Activated CD4-positive, alpha-beta T cell treated with anti-CD3 and anti-CD28 coated beads, Interleukin-2, Interleukin-6, amounts not matched to agents 100 ng/mL and 50 ng/mL, durations not matched to agents 16 hours and 8 hours (primary cell): ENCODE results near the gene CTSL.
"Not testable (repeated sequence)": the region's sequence is repeated elsewhere in the genome, so short reads cannot be mapped to it uniquely, and the experiment has no call there.

Experiments
- DNase-seq: peaks from one replicate; pipeline ENCODE4 v3.0.0-alpha.2; 2020

Gene CTSL

DNA sequence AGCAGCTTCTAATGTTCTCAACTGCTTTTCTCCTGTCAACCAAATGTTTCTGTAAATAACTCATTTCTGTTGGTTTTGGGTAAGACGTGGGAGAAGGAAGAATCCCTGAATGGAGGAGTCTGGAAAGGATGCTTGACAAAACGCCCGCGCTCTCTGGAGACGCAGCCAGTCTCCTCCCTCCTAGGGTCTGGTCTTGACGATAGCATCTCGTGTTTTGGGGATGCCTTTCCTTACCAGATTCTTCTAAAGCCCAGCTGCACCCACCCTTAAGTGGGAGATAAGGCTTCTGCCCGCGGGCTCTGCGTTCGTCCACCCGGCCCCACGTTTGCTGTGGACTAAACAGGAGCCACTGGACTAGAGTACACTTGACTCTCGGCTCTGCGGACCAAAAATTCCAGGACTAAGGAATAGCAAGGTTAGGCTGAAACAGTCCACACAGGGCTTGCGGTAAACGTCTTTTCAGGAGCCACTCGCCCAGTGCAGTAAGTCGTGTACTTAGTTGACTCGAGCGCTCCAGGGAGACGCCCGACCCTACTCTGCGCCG is 491 bp upstream of the CTSL start:
- no peak for DNase-seq

DNA sequence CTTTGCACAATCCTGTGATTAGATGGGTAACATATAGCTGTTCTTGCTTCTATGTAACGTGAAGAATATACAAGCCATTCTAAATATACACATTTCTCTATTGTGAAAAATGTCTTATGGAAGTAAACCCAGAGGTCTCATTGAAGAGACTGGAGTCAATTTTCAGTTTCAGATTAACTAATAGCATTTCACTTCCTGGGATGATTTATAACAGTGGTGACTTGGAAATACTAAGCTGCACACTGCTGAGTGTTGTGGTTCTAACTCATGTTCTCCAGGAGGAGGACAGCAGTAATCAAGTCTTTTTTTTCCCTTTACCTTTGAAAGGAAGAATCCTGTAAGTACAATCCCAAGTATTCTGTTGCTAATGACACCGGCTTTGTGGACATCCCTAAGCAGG is 3.3 kb downstream of the CTSL start:
- DNase-seq: no peak

DNA sequence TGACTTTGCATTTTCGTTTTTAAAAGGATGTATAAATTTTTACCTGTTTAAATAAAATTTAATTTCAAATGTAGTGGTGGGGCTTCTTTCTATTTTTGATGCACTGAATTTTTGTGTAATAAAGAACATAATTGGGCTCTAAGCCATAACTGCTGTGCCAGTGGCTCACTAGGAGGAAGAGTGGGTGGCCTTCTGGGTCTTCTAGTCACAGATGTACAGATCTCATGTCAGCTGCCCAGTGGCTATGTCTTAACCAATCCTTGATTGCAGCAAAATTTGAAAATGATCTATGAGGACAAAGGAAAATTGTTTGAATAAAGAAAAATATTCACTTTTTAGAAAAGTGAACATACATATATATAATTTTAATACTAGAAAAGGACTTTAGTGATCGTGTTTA is 5.4 kb downstream of the CTSL start:
- DNase-seq: no peak

DNA sequence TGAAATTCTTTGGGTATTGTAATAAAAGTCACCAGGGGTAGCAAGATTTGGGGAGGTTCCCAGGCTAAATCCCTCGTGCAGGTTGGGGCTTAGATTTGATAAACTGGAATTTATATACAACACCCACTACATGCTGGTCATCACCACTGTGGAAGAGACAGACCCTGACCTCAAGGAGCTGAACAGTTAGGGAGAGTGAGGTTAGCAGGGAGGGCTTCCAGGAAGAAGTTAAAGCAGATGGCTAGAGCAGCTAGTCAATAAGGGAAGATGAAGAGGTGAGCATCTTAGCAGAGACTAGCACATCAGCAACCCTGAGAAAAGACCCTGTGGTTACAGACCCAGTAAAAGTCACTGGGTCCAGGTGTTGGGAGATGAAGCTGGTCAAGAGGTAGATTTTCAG is 6.4 kb downstream of the CTSL start:
- DNase-seq: no peak

DNA sequence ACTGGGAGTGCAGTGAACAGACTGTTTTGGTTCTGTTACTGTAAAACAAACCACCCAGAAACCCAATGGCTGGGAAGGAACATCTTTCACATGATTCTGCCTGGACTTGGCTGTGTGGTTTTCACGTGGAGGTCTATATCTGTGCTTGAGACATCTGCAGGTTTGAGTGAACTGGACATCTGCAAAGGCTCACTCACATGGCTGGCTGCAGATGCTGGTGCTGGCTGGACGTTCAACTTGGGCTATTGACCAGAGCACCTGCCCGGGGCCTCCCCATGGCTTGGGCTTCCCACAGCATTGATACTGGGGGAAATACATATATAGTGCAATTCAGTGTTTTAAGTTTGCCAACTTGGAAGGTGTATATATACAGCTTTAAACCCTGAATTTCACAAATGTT is 6.8 kb downstream of the CTSL start:
- no peak for DNase-seq

DNA sequence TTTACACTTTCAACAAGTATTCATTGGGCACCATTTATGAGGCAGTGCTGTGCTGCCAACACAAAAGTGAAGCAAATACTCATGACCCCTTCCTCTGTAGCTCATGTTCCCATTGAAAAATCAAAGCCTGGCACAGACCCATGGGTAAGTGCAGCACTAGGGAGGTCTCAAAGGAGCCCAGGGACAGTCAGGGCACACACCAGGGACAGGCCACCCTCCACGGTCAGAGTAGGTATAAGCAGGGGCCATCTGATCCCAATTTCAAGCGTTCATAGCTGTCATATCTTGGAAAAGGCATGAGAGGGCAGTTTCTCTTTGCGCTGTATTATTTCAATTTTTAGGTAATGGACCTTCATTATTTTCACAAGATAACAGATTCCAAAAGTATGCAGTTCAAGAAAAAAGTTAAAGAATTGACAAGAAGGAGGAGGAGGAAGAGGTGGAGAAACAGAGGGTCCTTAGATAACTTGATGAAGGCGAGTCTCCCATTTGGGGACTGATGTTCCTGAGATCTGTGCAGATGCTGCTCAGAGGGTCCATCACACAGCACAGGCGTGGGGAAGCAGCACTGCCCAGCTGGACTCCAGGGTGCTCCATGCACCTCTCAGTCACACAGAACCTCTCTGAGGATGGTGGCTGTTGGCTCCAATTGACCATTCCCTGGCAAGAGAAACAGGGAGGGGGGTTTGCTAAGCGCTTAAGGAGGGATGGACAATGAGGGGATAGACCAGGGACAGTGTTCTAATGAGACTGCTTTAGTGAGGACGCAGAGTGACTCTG is 7.5 kb downstream of the CTSL start:
- DNase-seq: no peak

DNA sequence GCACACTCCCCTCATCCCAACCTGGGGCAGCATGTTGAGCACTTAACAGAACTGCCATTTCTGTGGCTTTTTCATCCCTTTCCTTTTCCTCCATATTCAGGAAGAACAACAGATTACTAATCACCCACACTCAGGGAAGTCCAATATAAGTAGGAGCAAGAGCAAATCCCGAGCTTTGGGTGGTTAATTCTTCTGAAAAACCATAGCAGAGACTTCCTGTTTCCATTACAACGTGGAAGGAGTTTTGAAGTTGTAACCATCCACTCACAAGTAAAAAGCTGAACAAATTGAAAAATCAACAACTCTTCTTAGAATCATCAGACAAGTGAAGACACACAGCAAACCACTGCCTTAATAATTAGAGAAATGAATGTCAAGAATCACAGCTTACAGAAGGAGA is 8.2 kb downstream of the CTSL start:
- no peak for DNase-seq

DNA sequence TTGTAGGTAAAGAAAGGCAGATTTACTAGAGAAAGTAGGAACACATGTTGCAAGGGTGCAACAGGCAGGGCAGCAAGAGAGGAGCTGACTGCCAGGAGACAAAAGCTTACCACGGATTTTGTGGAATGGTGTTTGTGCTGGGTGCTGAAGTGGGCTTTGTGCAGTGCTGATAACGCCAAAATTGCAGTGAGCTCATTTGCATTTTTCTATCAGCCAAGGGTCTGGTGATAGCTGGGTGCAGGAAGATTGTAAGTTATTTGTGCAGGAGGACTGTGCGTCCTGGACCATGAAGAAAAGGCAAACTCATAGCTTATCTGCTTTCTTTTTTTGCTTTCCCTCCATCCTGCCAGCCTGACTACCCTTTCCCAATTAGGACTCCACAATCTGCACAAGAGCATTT is 13.6 kb downstream of the CTSL start:
- DNase-seq: no peak

DNA sequence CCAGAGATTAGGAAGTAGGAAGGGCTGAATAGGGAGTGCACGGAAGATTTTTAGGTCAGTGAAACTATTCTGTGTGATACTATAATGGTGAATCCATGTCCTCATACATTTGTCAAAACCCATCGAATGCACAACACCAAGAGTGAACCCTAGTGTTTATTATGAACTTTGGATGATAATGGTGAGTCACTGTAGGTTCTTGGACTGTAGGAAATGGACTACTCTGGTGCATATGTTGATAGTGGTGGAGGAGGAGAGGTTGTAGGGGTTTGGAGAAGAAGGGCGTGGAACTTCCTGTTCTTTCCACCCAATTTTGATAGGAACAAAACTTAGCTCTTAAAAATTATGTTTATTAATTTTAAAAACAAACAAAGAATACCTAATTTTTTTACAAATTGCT is 14.3 kb downstream of the CTSL start:
- no peak for DNase-seq

DNA sequence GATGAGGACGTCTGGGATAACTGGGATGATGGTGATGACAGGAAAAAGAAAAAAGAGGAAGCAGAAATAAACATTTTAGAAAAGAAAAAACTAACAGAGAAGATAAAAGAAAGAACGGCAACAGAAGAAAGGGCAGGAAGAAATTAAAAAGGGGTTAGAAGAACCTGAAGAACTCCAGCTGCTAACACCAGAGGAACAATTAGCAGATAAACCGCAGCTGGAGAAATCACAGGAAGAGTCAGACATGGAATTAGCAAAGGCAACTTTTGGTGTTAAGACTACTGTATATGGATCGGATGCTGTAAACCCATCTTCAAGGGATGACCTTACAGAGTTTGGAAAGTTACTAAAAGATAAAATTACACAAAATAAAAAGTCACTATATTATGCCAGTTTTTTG is 15.4 kb downstream of the CTSL start:
- no peak for DNase-seq

DNA sequence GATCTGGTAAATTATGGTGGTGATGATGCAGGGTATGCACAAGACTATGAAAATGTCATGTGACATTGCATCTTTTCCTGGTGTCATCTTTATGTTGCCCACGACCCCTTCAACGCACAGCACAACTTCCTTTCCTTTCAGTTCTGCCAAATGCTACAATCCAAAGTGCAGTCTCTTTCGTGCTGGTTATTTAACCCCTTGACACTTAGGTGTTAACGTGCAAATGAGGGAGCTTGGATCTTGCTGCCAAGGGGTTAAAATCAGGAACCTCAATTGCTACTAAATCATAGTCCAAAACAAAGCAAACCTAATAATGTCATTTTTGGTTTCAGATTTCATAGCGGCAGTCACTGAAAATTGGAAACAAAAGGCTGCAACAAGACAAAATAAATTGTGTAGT is 16.0 kb downstream of the CTSL start:
- DNase-seq: no peak

DNA sequence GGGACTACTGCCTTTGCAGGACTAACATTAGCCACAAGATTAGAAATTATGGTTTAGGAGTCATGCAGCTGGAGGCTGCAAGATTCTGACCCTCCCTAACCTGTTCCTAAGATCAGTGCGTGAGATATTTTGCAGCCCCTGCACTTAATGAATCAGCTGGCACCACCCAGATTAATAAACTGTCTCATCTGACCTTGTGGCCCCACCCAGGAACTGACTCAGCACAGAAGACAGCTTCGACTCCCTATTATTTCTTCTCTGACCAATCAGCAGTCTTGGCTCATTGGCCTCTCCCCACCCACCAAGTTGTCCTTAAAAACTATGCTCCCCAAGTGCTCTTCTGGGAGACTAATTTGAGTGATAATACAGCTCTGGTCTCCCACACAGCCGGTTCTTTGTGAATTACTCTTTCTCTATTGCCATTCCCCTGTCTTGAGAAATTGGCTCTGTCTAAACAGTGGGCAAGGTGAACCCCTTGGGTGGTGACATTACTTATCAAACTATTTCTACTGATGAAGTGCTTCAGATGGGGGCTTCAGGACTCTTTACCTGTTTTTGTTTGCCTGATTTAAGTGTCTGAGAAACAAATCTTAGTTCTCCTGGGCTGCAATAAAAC is 17.0 kb downstream of the CTSL start:
- DNase-seq: no peak

DNA sequence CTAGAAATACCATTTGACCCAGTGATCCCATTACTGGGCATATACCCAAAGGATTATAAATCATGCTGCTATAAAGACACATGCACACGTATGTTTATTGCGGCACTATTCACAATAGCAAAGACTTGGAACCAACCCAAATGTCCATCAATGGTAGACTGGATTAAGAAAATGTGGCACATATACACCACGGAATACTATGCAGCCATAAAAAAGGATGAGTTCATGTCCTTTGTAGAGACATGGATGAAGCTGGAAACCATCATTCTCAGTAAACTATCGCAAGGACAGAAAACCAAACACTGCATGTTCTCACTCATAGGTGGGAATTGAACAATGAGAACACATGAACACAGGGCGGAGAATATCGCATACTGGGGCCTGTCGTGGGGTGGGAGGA is 18.3 kb downstream of the CTSL start:
- DNase-seq: not testable (repeated sequence)

DNA sequence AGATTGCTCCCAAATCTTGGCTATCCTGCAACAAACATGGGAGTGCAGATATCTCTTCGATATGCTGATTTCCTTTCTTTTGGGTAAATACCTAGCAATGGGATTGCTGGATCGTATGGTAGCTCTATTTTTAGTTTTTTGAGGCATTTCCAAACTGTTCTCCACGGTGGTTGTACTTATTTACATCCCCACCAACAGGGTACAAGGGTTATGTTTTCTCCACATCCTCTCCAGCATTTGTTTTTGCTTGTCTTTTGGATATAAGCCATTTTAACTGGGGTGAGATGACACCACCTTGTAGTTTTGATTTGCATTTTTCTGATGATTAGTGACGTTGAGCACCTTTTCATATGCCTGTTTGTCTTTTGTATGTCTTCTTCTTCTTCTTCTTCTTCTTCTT is 20.3 kb downstream of the CTSL start:
- no peak for DNase-seq

DNA sequence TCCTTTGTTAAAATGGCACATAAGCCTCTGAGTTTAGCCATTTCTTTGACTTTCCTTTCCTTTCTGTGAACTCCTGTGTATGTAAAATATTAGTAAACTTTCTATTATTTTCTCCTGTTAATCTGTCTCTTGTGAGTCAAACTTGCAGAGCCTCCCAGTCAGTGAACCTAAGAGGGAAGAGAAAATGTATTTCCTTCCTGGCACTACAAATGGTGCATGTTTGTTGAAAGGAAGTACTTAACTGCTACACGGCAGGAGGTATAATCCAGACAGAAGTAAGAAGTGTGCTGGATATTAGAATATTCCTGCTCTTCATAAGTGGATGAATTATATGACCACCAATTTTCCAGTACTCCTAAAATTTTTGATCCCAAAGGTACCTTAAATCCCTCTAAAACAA is 23.0 kb downstream of the CTSL start:
- no peak for DNase-seq

DNA sequence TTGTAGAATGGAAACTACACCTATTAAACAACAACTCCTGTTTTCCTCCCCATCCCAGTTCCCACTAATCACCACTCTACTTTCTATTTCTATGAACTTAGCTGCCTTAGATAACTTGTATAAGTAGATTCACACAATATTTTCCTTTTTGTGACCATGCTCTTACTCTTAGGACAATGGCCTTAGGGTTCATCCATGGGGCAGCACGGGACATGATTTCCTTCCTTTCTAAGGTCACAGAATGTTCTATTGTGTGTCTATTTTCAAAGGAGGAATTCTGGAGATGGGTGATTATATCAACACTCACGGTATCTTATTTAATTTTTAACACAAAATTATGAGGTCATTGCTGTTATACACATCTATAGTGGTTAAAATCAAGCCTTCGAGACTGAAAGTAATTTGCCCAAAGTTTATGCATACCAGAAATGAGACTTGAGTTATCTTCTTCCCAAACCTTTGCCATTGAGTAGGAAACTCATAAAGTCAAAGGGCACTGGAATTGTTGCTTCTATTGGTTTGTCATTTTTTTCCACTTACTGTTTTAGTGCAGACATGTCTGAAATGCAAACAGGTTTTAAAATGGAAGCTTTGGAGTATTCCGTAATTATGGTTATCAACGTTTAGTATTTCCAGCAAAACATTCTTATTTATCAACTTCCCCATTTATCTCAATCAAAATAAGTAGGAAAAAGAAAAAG is 23.6 kb downstream of the CTSL start:
- no peak for DNase-seq

DNA sequence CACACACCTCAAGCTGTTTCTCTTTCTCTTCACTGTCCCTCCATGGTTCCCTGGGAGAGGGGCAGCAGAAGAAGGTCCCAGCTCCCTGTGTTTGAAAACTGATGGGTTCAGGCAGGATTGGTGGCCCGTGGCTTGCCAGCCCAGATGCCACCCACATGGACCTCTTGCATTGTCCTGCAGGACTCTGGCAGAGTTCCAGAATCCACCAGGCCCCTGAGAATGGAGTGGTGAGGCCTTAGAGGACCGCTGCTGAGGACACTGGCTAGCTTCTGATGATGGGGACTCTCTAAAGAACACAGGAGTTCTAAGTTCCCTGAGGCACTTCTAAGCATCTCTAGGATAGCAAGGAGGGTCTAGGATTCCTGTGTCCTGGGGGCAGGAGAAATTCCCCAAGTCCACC is 24.8 kb downstream of the CTSL start:
- no peak for DNase-seq

DNA sequence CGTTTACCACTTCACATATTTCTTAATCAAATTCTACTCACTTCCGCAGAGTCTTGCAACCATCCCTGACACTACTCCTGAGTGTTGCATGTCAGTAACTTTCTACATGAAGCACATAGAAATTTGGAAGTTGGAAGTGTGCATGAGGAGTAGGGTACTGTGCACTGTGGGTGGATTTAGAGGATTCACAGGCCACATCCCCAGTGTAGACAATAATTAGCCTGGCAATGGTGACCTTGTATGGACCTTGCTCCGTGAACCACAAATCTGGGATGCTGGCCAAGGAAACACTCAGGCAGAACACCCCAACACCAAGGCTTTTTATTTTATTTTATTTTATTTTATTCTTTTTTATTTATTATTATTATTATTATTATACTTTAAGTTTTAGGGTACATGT is 25.5 kb downstream of the CTSL start:
- no peak for DNase-seq

DNA sequence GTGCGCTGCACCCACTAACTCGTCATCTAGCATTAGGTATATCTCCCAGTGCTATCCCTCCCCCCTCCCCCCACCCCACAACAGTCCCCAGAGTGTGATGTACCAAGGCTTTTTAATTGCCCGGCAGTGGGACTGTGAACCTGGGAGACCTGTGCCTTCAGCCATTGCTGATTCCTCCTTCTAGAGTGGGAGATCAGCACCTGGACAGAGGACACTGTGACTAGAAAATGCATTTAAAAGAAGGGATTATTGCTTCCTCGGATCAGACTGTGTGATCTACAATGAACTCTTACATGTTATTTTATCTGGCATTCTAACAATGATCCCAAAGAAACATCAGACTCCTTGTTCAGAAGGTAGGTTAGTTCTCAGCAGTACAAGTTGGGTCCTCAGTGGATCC is 25.9 kb downstream of the CTSL start:
- DNase-seq: no peak

DNA sequence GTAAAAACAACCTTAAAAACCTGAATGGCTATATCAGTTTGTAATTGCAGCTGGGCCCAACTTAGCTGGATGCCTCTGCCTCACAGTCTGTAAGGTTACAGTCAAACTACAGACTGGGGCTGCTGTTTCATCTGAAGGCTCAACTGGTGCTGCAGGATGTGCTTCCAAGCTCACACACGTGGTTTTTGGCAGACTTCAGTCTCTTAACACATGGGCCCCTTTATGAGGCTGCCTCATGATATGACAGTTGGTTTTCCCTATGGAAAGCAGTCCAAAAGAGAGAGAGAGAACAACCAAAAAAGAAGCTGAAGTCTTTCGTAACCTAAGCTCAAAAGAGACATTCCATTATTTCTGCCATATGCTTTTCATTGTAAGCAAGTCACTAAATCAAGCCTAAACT is 27.4 kb downstream of the CTSL start:
- no peak for DNase-seq

DNA sequence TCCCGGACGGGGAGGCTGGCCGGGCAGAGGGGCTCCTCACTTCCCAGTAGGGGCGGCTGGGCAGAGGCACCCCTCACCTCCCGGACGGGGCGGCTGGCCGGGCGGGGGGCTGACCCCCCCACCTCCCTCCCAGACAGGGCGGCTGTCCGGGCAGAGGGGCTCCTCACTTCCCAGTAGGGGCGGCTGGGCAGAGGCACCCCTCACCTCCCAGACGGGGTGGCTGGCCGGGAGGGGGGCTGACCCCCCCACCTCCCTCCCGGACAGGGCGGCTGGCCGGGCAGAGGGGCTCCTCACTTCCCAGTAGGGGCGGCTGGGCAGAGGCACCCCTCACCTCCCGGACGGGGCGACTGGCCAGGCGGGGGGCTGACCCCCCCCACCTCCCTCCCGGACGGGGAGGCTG is 32.4 kb downstream of the CTSL start:
- DNase-seq: not testable (repeated sequence)

DNA sequence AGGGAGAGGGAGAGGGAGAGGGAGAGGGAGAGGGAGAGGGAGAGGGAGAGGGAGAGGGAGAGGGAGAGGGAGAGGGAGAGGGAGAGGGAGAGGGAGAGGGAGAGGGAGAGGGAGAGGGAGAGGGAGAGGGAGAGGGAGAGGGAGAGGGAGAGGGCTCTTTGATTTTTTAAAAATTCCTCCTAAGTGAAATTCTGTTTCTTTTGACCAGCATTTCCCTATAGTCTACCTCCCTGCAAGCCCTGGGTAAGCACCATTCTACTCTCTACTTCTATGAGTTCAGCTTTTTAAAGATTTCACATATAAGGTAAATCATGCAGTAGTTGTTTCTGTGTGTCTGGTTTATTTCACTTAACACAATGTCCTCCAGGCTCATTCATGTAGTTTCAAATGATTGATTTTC is 34.1 kb downstream of the CTSL start:
- not testable (repeated sequence) for DNase-seq

DNA sequence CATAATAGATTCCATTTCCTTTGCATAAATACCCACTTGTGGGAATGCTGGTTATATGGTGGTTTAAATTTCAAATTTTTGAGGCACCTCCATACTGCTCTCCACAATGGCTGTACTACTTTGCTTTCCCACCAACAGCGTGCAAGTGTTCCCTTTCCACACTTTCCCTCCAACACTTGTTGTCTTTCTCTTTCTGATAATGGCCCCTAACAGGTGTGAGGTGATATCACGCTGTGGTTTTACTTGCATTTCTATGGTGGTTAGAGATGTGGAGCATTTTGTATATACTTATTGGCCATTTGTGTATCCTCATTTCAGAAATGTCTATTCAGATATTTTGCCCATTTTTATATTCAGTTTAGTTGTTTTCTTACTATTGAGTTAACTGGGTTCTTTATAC is 34.6 kb downstream of the CTSL start:
- DNase-seq: no peak

DNA sequence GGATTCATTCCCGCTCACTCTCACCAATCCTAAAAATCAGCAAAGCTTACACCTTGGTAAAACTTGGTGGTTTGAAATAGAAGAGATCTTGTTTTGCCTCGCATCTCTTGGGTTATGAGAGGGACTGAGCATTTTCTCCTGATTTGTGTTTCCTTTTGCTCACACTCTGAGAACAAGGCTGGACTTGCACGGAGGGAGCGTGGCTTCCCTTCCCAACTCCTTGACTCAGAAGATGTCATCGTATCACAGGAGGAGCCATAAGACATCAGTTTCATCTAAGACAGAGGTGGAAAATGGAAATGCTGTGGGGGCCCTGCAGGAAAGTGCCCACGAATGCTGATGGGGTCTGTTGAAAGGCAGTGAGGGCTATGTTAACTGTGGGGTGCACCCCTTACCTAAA is 37.4 kb downstream of the CTSL start:
- DNase-seq: no peak
